Muscle layer of colon (tissue), 2 donors: ENCODE data around the gene SRPK3.
"Not testable (repeated sequence)": the region's sequence is repeated elsewhere in the genome, so short reads cannot be mapped to it uniquely, and the experiment has no call there.

Source experiments
- H3K27ac ChIP-seq: one replicate; pipeline ENCODE4 v1.7.0; 2013; ENCODE audit warnings: low read depth, mild to moderate bottlenecking, low read length, moderate library complexity
- H3K27me3 ChIP-seq, 2 donors: one replicate each; pipeline ENCODE4 v1.7.0; 2013; ENCODE audit warnings: low read length in 2 of 2, mild to moderate bottlenecking in 2 of 2; ENCODE audit not compliant: insufficient read depth in 2 of 2, control insufficient read depth in 1 of 2
- H3K36me3 ChIP-seq: one replicate; pipeline ENCODE4 v1.7.0; 2013; ENCODE audit warnings: mild to moderate bottlenecking, low read length; ENCODE audit not compliant: insufficient read depth
- H3K4me1 ChIP-seq: one replicate; pipeline ENCODE4 v1.7.0; 2013; ENCODE audit warnings: mild to moderate bottlenecking, low read length; ENCODE audit not compliant: insufficient read depth
- H3K4me3 ChIP-seq, 2 donors: one replicate each; pipeline ENCODE4 v1.7.0; 2013; ENCODE audit warnings: low read length in 2 of 2, low read depth in 1 of 2, mild to moderate bottlenecking in 1 of 2, moderate library complexity in 1 of 2
- H3K9ac ChIP-seq: one replicate; pipeline ENCODE4 v1.7.0; 2013; ENCODE audit warnings: low read length
- H3K9me3 ChIP-seq: one replicate; pipeline ENCODE4 v1.7.0; 2013; ENCODE audit warnings: mild to moderate bottlenecking, low read length
- donor health status: abdominal sarcoma.
- donor health status: Adenocarcinoma of cecum.

Gene SRPK3

DNA sequence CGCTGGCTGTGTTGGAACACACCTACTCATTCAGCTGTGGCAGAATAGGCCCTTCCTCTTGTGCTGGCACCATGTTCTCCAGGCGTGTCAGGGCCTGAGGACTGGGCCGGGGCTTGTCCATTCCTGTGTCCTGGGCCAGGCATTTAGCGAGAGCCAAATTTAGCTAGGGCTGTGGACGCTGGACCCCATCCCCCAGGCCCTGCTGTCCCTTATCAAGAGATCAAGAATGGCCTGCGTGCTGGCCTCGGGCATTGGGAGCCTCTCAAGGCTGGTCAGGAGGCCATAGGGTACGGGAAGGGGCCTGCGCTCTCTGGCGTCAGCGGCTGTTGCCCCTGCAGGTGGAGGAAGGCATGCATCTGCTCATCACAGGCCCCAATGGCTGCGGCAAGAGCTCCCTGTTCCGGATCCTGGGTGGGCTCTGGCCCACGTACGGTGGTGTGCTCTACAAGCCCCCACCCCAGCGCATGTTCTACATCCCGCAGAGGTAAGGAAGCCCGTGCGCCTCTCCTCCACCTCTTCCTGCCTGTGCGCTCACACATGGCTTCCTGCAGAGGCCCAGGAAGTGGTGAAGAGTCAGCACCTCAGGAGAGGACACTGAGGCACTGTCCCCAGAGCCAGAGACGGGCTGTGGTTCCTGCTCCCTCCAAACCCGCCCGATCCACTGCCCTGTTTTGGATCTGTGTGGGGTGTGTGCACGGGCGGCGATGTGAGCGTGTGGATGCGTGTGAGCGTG is 40.9 kb upstream of the SRPK3 start:
- Histone ChIP-seq H3K27me3 (peaks cover 0 to 7% of the 10 kb centered on the region in 2 donors), H3K36me3 (peaks cover 13% of the 10 kb centered on the region), H3K9me3 (no peaks in the 10 kb centered on the region), H3K27ac (no peak overlapping the region), H3K9ac (no peak overlapping the region), H3K4me1 (no peaks in the 10 kb centered on the region), H3K4me3 (no peak overlapping the region)

DNA sequence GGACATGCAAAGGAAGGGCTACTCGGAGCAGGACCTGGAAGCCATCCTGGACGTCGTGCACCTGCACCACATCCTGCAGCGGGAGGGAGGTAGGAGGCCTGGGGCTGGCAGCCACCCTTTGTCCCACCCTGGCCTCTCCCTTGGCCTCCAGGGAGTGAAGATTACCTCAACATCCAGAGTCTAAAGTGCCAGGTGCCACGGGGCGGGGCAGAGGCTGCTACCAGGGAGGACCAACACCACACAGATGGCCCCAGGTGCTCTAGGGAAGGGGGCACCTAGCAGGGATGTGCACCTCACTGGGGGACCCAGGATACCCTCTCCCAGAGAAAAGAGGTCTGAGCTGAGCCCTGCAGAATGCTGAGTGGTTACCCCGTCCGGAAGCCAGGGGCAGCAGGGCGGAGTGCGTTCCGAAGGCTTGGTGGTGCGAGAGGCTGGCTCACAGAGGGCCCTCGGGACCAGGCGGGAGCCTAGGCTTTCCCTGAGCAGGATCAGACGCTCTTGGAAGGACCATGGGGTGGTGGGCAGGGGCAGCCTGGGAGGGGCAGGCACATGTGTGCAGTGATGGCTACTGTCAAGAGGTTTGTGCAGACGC is 40.1 kb upstream of the SRPK3 start:
- peaks cover 0 to 7% of the 10 kb centered on the region in 2 donors for H3K27me3 ChIP-seq
- peaks cover 13% of the 10 kb centered on the region for H3K36me3 ChIP-seq
- H3K9me3 ChIP-seq: no peaks in the 10 kb centered on the region
- H3K4me1 ChIP-seq: no peaks in the 10 kb centered on the region
- H3K4me3 ChIP-seq: no peak overlapping the region
- no peak overlapping the region for H3K9ac ChIP-seq
- H3K27ac ChIP-seq: no peak overlapping the region

DNA sequence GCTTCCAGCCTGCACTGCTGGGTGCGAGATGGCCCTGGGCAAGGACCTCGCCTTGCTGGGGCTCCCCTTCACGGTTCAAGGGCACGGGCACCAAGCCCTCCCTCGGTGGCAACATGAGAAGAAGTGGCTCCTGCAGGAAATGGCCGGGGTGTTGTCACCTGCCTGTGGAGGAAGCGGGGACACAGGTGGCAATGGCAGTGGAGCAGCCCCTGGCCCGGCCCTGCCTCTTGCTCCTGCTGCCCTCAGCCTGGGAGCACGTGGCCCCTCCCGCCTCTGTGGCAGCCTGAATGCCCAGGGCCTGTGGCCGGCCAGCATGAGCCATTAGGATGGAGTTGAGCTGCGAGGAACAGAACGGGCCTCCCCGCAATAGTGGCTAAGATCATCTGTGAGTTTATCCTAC is 39.4 kb upstream of the SRPK3 start:
- no peak overlapping the region for H3K27ac ChIP-seq
- peaks cover 0 to 7% of the 10 kb centered on the region in 2 donors for H3K27me3 ChIP-seq
- peaks cover 10% of the 10 kb centered on the region for H3K36me3 ChIP-seq
- no peaks in the 10 kb centered on the region for H3K9me3 ChIP-seq
- H3K9ac ChIP-seq: no peak overlapping the region
- no peaks in the 10 kb centered on the region for H3K4me1 ChIP-seq
- H3K4me3 ChIP-seq: no peak overlapping the region

DNA sequence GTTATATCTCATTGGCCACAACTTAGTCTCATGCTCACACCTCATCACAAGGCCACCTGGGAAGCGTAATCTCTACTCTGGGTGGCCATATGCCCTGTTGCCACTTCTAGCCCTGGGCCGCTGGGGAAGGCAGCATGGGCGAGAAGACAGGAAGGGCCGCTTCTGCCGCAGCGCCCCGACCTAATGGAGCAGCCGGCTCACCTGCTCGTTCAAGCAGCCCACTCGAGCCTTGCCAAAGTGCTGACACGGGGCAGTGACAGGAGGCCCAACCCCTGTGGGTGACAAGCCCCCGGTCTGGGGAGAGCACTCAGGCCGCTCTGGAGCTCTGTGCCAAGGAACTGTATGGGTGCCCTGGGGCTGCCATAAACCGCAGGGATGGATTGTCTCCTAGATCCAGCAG is 38.7 kb upstream of the SRPK3 start:
- H3K9me3 ChIP-seq, H3K9ac ChIP-seq, H3K27ac ChIP-seq, H3K36me3 ChIP-seq, H3K27me3 ChIP-seq, H3K4me1 ChIP-seq, H3K4me3 ChIP-seq: not testable (repeated sequence)

DNA sequence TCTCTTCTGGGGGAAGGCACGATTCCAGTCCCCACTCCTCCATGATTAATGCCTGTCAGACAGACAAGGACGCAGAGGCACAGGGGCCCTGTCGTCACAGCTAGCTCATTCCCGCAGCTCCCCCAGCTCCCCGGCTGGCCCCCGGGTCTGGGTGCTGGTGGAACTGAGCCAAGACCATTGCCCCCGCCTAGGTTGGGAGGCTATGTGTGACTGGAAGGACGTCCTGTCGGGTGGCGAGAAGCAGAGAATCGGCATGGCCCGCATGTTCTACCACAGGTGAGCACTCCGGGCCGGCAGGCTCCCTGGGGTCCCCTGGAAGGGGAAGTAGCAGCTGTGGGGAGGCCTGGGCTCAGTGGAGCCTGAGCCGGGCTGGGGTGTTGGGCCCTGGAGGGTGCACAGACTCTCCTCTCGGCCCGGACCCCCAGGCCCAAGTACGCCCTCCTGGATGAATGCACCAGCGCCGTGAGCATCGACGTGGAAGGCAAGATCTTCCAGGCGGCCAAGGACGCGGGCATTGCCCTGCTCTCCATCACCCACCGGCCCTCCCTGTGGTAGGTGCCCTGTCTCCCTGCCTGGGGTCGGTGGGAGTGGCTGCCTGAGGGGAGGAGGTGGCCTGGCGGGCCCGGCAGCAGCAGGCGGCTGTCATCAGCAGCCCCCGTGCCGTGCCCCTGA is 37.9 kb upstream of the SRPK3 start:
- H3K4me1 ChIP-seq, H3K4me3 ChIP-seq, H3K27me3 ChIP-seq, H3K36me3 ChIP-seq, H3K9me3 ChIP-seq, H3K27ac ChIP-seq, H3K9ac ChIP-seq: not testable (repeated sequence)

DNA sequence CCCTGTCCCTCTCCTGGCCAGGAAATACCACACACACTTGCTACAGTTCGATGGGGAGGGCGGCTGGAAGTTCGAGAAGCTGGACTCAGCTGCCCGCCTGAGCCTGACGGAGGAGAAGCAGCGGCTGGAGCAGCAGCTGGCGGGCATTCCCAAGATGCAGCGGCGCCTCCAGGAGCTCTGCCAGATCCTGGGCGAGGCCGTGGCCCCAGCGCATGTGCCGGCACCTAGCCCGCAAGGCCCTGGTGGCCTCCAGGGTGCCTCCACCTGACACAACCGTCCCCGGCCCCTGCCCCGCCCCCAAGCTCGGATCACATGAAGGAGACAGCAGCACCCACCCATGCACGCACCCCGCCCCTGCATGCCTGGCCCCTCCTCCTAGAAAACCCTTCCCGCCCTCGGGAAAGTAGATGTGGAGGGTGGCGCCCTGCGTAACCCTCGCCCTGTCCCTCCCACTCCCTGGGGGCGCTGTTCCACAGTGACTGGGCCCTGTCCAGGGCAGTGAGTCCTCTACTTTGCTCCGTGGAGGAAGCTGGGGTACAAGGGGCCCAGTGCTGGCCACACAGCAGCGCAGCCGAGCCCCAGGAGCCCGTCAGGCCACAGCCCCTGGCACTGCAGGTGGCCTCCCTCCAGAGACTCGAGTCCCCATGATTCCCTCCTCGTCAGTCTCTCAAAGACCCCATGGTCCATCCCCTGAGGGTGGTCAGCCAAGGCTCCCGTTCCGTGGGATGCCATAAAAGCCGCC is 37.2 kb upstream of the SRPK3 start:
- not testable (repeated sequence) for H3K9me3 ChIP-seq, H3K27me3 ChIP-seq, H3K4me3 ChIP-seq, H3K36me3 ChIP-seq, H3K4me1 ChIP-seq, H3K9ac ChIP-seq
- peak overlapping the region; percentile 24 for H3K27ac ChIP-seq

DNA sequence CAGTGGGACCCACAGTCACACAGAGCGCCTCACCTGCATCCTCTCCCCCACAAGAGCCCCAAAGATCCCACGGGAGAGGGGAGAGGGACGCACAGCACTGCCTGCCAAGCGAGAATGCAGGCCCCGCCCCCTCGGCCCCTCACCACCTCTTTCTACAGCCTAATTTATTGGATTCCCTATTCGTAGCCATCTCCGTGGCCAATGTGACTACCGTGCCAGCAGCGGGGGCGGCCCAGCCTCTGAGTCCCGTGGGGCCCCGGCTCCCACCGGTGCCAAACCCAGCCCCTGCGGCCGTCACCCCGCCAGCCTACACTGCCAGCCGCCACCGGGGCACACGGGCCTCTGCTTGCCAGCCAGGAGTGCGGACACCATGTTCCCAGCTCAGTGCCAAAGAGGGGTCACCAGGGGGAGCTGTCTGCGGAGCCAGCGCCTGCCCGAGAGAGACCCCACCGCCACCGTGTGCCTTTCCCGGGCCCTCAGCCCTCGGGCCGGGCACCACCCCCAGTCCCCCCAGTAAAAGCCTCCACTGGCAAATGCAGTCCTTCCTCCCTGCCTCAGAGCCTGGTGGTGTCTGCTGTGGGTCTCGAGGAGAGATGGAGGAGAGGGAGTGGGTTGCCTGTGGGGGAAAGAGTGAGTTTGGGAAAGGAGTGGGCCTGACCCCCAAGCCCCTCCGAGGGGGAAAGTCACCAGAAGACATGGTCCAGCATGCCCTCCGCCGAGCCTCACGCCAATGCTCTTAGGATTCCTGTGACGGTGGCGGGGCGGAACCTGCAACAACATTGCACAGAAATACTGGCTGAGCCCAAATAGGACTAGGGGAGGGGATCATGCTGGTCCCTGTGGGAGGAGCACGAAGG is 36.4 kb upstream of the SRPK3 start:
- no peaks in the 10 kb centered on the region for H3K9me3 ChIP-seq
- H3K4me1 ChIP-seq: no peaks in the 10 kb centered on the region
- H3K27me3 ChIP-seq: peaks cover 0 to 7% of the 10 kb centered on the region in 2 donors
- no peaks in the 10 kb centered on the region for H3K36me3 ChIP-seq
- peak overlapping the region; percentile 24 for H3K27ac ChIP-seq
- H3K4me3 ChIP-seq: no peak overlapping the region
- H3K9ac ChIP-seq: no peak overlapping the region

DNA sequence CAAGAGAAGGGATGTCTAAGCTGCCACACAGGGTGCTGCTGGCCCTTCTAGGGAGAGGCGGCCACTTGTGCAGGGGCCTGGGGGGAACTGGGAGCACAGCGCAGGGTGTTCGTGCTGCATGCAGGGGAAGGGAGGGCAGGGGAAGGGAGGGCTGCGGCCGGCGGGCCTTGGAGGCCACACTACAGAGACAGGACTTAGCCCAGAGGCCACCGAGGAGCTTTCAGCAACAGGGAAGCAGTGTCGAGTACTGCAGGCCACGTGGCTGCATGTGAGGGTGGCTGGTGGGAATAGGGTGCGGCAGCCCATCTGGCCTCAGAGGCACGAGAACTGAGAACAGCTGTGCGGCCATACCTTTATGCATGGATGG is 35.8 kb upstream of the SRPK3 start:
- not testable (repeated sequence) for H3K9me3 ChIP-seq, H3K27me3 ChIP-seq, H3K4me1 ChIP-seq, H3K27ac ChIP-seq, H3K36me3 ChIP-seq, H3K9ac ChIP-seq, H3K4me3 ChIP-seq

DNA sequence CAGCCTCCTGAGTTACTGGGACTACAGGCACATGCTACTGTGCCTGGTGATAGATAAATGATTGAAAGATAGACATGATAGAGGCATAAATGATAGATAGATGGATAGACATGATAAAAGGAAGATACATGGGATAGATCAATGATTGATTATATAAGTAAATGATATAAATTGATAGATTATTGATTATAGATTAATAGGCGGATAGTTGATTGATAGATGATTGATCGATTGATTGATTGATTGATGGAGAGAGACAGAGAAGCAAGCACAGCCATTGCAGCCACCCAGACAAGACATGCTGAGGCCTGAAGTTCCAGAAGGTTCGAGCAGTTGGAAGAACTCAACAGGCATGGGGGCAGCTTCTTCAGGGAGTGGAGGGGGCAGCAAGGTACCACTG is 34.5 kb upstream of the SRPK3 start:
- Histone ChIP-seq H3K4me3 (no peak overlapping the region), H3K9ac (no peak overlapping the region), H3K36me3 (no peaks in the 10 kb centered on the region), H3K4me1 (no peaks in the 10 kb centered on the region), H3K27me3 (peaks cover 0 to 7% of the 10 kb centered on the region in 2 donors), H3K27ac (no peak overlapping the region), H3K9me3 (no peaks in the 10 kb centered on the region)

DNA sequence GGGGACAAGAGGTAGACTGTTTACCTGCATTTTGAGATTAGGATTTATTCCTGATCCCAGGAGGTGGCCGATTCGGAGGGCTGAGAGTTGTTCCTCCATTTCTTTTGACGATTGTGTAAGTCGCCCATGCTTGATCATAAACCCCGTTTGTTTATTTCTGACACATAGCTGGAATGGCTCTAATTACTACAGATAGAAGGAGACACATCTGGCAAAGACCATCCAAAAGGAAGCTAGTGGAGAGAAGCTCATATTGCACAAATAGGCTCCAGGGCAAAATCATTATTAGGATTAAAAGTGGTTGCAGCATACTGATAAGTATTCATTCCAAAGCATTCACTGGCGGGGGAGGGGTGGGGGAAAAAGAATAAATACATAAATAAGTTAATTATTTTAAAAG is 33.9 kb upstream of the SRPK3 start:
- not testable (repeated sequence) for H3K36me3 ChIP-seq, H3K9me3 ChIP-seq, H3K9ac ChIP-seq, H3K27me3 ChIP-seq, H3K4me3 ChIP-seq, H3K4me1 ChIP-seq, H3K27ac ChIP-seq

DNA sequence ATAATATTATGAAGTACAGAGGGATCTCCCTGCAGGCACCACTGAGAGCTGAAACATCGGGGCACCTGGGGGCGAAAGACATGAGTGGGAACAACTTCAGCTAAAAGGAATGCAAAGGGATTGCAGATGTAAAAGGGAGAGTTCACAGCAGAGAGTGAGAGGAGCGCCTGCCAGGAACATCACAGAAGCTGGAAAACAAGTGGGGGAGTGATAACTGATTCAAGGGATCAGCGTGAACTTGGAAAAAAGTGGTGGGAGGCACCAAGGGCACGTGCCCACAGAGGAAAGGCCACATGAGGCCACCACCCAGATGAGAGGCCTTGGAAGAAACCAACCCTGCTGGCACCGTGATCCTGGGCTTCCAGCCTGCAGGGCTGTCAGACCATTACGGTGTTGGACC is 31.8 kb upstream of the SRPK3 start:
- H3K36me3 ChIP-seq, H3K27me3 ChIP-seq, H3K27ac ChIP-seq, H3K9ac ChIP-seq, H3K4me3 ChIP-seq, H3K4me1 ChIP-seq, H3K9me3 ChIP-seq: not testable (repeated sequence)
